ENCODE results near the gene MYLK.

Gene MYLK

DNA sequence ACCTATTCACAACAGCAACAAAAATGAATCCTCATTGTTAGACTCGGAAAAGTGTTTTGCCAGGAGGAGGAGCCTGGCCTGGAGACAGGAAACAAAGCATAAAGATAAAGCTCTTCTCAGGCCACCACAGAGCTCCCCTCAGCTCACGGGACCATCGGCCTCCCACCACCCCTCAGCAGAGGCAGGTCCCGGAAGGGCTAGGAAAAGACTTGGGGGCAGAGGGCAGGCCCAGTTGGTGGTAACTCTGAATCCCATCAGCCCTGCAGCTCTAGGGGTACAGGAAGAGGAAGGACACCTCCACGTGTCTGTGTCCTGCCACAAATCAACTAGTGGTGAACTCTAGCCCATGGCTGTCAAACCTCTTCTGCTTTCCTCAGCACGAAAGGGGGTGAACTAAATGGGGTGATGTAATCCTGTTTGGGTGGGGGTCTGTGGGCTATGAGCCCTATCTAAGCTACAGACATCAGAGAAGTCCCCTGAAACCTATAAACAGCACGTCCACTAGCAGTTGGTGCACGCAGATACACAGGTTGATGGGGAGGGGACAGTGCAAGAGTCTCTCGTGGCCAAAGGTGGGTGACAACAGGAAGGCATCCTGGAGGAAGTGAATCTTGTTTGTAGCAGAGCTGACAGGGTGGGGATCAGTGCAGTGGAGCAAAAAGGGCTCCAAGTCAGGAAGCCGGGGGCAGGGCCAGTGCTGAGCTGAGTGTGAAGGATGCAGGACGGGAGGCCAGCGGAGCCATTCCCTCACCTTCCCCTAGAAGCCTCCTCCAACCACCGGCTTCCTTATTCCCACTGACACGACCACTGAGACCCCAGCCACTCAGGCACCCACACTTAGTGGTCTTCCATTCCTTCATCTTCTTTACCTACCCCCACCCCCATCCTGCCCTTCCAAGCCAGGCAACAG is 188.1 kb downstream of the MYLK start:
- no peak for DNase-seq (ENCODE audit: low spot score)

DNA sequence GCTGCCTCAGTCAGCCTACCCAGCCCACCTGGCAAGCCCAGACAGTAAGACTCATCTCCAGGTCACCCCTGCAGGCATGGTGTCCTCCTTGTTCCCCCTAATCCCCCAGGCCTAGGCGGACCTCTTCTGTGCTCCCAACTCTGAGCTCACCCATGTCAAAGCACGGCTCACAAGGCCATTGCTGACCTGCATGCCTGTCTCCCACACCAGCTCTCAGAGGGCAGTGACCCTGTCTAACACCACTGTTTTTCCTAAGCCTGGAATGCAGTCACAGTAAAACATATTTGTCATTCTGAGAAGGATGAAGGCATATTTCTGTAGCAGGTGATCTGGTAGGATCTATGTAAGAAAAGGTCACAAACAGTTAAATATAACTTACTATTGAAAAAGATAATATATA is 189.0 kb downstream of the MYLK start:
- no peak for DNase-seq (ENCODE audit: low spot score)

DNA sequence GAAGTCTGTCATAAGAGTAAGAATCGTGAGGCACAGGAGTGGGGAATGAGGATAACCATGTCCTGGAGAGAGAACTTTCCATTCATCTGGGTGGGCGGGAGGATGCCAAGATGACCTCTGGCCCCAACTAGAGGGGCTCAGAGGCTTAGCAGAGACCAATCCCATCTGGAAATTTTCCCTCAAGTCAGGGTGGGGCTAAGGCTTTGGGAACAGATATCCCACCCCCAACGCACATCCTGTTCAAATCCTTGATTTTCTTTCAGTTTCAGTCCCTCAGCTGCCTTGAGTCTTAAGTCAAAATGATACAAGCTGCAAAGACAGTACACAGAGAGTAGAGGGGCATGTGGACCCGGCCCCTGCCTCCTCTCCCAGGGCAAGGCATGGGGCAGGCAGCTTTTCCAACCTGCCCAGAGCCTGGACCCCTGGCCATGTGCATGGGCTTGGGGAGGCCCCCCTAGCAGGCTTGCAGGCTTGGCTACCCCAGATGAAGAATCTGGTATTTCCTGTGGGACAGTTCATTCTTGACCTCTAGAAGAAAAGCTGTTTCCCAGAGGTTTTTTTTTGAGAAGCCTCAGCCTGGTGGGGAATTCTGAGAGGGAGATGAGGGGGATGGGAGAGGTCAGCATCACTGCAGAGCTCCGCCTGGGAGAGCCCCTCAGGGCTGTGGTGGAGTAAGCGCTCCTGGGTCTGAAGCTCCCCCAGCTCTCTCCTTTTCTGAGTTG is 189.6 kb downstream of the MYLK start:
- DNase-seq (ENCODE audit: low spot score) = no peak

DNA sequence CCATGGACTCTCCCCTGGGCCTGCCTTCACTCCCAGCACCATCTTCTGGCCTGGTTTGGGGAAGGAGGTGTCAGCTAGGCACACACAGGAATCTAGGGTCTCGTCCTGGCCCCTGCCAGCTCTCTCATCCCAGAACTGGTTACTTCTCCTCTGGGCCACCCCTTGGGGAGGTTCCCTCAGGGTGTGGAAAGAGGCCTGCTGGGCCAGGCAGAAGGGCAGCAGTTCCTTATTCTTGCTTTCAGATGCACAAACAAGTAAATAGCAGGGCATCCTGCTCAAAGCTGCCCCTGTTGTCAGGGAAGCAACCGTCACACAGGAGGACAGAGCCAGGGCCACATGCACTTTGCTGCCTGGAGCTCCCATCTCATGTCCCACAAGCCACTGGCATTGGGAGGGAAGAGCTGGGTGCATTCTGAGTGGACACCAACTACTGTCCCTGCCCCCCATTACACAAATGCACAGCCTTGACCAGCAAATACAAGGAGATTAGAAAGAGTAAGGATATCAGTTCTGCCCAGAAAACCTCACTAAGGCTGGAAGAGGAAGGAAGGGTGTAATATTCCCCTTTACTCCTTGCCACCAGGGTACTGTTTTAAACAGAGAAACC is 190.4 kb downstream of the MYLK start:
- DNase-seq (ENCODE audit: low spot score) = no peak

DNA sequence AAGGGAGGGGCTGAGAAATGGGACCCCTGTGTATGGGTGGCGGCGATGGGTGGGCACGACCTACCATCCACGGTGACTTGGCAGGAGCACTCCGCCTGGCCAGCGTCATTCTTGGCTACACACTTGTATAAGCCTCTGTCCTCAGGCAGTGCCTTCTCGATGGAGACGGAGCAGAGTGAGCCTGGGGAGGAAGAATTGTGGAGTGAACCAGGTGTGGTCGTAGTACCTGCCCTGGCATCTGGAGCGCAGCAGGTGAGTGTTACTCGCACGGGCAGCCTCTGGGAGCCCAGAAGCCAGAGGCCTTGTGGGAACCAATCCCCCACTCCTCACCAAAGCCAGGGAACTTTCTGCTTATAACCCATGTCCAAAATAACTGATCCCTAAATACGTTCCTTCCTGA is 191.5 kb downstream of the MYLK start:
- DNase-seq (ENCODE audit: low spot score) = no peak

DNA sequence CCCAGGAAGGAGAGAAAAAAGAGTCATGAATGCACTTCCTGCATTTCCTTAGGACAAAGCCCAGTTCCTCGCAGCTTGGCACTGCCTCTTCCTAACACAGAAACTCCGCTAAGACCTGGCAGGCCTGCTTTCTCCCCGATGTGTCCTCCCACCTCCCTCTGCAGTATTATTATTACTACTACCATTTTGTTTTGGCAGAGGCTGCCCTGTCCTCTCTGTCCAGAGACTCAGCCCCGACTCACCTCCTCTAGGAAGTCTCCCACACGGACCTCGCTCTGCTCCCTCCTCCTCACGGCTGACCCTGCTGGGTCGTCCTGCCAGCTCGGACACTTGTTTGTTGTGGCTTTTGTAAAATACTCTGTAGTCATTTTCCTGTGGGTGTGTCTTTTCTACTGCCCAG is 192.1 kb downstream of the MYLK start:
- no peak for DNase-seq (ENCODE audit: low spot score)

DNA sequence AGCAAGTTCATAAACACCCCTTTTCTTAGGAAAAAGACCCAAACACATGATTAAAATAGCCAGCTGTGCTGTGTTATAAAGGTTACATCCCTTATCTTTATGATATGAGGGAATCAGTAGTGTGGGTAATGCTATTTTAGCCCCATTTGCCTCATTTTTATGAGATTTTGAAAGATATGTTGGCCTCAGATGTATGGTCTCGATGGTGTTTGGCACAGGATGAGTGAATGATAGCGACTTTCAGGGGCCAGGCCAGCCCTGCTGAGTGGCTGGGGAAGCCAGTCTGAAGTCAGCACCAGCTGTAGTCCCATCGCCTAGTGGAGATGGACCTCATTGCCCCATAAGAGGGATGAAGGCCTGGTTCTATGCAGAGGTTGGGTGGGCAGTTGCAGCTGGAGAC is 194.3 kb downstream of the MYLK start:
- DNase-seq (ENCODE audit: low spot score) = no peak

DNA sequence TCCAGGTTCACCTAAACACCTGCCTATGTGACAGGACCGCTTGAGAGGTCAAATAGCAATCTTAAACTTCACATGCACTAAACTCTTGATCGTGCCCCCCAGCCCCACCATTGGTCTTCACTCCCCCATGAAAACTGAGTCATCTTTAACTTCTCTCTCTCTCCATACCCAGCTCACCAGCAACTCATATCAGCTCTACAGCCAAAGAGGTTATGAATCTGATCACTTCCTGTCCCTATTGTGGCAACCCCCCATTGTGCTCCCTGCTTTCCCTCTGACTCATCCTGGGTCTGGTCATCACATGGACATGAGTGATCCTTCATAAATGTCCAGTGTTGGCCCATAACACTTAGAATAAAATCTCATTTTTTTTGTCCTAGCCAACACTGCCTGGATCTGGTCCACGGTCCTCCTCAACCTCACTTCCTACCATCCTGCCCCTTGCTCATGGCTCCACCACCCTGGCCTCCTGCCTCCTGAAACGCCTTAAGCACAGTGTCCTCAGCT is 195.8 kb downstream of the MYLK start:
- DNase-seq (ENCODE audit: low spot score) = no peak

DNA sequence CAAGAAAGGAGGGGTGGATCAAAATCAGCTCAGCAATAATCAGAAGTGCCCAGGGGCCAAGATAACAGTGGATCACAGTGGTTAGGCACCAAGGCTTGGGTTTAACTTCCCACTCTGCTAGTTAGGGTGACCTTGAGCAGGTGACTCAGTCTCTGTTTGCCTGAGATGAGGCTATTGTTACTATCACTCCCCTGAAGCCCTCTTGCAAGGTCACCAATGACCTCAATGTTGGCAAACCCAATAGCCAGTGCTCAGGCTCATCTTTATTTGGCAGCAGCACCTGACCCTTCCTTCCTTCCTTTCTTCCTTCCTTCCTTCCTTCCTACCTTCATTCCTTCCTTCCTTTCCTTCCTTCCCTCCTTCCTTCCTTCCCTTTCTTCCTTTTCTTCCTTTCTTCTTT is 196.8 kb downstream of the MYLK start:
- no peak for DNase-seq (ENCODE audit: low spot score)

DNA sequence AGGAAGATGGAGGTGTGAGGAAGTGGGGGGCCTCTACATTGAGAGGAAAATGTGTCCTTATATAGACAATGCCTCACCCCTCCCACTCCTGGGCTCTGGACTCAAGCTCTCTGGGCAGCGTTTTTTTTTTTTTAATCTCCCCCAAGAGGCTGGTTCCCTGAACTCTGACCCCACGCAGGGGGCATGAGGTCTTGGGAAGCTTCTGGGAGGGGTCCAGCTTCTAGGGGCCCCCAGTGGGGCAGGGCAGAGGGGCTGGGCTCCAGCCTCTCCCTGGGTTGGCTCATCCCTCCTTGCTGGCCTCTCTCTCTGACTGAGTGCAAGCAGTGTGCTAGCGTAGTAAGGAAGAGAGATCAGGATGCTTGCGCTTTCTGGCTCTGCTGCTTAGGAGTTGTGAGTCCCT is 197.9 kb downstream of the MYLK start:
- DNase-seq (ENCODE audit: low spot score) = no peak

DNA sequence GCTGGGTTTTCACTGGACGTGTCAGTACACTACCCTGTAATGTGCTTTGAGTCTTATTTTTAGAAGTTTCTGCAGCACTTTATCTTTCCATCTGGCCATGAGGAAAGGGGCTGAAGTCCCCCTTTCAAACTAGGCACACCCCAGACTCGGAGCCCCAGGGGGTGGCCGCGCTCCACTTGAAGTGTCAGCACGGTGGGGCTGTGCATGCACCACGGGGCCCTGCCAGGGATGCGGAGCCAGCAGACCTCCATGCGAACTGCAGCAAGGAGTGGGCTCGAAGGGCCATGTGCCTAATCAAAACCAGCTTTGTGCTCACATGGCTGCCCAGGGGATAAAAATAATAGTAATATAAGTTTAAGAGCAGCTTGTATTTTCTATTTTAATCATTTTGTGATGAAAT is 198.4 kb downstream of the MYLK start:
- no peak for DNase-seq (ENCODE audit: low spot score)

DNA sequence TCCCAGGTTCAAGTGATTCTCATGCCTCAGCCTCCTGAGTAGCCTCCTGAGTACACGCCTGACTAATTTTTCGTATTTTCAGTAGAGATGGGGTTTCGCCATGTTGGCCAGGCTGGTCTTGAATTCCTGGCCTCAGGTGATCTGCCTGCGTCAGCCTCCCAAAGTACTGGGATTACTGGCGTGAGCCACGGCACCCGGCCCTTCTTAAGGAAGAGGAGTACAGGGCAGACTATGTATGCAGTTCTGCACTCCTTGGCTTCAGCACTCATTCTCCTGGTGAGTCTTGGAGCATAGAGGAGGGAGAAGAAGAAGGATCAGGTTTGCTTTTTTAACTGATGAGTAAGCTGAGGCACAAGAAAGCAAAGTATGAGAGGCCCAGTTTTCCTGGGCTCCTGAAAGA is 199.5 kb downstream of the MYLK start:
- no peak for DNase-seq (ENCODE audit: low spot score)

DNA sequence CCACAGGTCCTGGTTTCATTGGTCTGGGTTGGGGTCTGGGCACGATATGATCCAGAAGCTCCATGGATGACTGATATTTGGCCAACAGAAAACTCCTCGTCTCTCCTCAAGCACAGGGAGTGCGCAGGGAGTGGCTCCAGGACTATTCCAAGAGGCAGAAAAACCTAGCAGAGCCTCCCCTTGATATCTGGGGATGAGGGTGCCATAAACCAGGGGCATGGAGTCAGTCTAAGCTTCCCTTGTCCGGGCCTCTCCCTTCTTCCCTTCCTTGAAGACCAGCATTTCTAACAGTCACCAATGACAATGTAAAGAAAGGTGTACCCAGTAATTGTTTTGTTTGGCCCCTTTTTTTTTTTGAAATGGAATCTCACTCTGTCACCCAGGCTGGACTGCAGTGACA is 199.9 kb downstream of the MYLK start:
- DNase-seq (ENCODE audit: low spot score) = no peak

DNA sequence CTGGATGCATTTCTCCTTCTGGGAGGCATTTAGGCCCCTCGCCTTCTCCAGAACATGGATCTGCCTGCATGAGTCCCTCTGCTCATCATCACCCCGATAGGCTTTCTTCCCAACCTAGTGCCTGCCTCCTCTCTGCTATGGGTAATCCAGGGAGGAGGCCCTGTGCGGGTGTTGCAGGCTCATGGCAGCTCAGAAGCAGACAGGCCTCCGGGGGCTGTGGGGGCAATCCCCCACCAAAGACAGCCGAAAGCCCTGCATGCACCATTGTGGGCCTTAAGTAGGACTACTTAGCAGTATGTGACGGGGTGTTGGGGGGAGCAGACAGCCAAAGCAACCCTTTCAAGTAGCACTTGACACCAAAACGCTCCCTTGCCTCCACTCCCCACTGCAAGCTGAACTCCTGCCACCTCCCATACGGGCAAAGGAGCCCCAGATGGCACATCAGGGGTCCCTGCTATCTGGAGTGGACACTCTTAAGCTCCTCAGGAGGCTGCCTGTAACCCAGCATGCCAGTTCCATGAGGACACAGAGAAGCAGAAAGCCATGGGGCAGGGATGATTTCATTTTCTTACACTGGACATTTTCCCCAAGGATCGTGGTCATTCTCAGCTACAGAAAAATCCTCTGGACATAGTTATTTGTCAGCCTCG is 200.5 kb downstream of the MYLK start:
- no peak for DNase-seq (ENCODE audit: low spot score)

DNA sequence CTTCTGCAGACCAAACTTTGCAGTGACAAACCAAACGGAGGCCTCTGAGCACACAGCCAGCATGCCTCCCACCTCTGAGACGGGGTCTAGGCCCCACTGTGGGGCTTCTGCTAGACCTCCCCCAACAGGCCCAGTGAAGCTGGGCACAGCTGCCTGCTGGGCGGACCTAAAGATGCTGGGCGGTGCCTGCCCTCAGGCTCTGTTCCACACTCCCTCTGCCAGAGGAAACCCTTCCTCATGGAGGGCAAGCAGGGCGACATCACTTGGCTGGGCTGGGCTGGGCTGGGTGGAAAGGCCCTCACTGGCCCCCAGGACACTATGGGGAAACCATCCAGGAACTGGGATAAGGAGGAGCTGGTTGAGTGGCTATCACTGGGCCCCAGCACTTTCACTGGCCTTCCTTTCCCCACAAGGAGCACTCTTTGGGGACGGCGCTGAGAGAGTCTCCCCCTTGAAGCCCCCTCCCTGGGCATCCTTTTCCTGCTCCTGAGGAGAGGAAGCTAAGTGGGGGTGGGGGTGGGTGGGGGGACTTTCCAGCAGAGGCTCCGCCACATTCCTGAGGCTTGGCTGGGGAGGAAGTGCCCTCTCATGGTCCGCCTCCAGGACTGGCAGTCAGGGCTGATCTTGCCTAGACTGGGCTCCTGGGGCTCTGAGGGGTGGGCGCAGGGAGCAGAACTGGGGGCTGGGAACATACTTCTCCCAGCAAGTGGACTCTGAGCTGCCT is 201.2 kb downstream of the MYLK start:
- DNase-seq (ENCODE audit: low spot score) = no peak

DNA sequence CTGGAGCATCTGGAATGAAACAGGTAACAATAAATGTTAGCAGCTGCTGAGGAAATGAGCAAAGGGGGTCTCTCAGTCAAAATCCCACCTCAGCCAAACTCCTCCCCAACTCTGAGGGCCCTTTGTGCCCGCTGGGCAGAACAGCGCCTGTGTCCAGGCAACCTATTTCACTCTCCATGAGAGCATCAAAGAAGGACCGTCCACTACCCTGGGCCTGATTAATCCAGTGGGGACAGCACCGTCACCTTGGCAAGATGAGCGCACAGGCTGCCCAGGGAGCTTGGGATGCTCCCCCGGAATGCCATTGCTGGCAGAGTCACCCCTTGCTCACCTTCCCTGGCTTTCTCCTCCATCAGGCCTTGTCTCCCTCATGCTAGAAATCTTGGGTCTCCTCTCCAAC is 201.8 kb downstream of the MYLK start:
- DNase-seq (ENCODE audit: low spot score) = no peak

DNA sequence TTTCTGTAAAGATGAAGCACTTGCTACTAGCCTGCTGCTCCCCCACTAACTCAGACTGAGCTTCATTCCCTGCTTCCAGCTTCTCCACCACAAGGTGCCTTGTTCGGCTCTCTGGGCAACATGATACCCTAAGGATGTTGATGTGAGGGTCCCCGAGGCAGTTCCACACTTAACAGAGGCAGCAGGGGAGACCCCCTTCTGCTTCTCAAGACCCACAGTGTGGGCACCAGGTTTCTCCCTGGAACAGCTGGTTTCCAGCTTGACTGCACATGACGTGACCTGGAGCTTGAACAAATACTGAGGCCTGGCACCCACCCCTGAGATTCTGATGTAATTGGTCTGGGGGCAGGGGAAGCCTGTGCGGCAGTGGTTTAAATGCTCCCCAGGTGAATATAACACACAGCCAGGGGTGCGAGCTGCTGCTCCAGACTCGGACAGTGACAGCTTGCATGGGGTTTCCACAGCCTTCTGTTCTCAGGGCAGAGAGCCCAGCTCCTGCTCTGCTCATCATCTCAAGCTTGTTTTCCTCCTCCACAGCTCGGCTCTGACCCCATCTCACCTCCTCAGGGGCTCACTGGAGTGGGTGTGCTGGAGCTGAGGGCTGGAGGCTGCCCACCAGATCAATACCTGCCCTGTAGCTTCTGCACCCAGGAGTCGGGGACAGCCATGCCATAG is 204.3 kb downstream of the MYLK start:
- DNase-seq (ENCODE audit: low spot score) = no peak

DNA sequence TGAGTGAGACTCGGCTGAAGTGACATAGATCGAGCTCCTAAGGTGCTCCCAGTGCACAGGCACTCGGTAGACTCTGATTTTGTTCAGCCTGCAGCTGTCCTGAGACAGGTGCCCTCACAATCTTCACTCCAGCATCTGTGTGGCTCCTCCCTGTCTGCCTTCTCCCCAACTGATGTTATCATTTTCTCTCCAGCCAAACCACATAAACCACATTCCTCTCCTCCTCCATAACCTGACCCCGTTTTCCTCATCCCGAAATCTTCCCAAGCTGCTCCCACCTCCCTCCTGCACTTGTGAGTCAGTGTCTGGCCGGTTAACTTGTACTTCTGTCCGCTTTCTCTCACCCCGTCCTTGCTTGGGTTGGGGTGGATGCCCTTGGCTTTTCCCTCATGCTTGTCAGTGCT is 206.0 kb downstream of the MYLK start:
- no peak for DNase-seq (ENCODE audit: low spot score)

DNA sequence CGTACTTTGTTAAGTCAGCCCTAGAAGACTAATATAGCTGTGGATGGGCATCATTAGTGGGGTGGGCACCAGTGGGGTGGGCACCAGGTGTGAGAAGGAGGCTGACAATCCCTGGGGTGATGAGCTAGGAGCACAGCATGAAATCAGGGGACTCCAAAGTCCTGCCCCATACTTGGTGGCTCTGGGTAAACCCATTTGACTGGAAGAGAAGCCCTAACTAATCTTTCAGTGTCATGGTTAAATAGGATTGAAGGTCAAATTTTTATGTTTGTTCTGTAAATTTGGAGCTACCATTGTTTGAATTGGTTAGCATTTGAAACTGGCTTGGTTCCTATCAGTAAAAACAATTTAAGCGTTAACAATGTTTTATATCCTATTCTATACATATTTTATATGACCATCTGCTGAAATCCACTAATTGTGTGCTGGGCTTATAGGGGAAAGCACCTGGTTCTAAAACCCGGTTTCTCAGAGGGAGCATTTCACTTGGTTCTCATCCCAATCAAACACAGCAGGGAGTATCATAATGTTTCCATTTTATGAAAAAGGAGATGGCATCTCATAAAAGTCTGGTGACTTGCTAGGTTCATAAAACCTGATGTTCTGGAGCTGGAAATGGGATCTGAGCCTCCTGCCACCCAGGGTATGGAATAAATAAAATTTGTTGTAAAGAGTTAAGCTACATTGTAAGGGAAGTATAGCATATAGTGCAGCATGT is 211.5 kb downstream of the MYLK start:
- DNase-seq (ENCODE audit: low spot score) = no peak

DNA sequence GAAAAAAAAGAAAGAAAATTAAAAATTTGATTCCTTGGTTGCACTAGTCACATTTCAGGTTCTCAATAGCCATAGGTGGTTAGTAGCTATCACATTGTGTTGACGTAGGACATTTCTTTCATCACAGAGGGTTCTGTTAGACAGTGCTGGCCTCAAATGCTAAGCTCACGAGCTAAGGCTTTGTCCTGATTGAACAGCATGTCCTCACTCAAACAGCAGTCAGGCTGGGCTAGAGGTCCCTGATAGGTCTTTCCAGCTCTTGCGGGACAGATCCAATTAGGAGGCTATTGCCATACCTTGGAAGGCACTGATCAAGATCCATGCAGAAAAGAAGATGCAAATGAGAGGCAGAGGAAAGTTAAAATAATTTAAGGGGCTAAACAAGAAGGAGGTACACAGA is 213.4 kb downstream of the MYLK start:
- DNase-seq (ENCODE audit: low spot score) = no peak

Measured in Ammon's horn (tissue), 1 donor.